Loucy (cell line): ENCODE measurements around the gene INHBB.

Experiments
- H2AFZ ChIP-seq: fragments of 200-600 bp; sonication (generic); 2 replicates; pipeline ENCODE4 v1.6.0; 2016; ENCODE audit warnings: antibody characterized with exemption, mild to moderate bottlenecking, low read length, moderate library complexity
- H3F3A ChIP-seq: fragments of 200-600 bp; 2 replicates; pipeline ENCODE4 v1.6.0; 2016; ENCODE audit warnings: antibody characterized with exemption, low read depth, mild to moderate bottlenecking
- H3K27me3 ChIP-seq: fragments of 200-600 bp; sonication (generic); 2 replicates; pipeline ENCODE4 v1.6.1; 2014; ENCODE audit warnings: low read length, mild to moderate bottlenecking; ENCODE audit not compliant: insufficient read depth, poor library complexity, severe bottlenecking
- H3K36me3 ChIP-seq: fragments of 200-600 bp; sonication (generic); 2 replicates; pipeline ENCODE4 v1.6.1; 2016; ENCODE audit warnings: low read length; ENCODE audit not compliant: insufficient read depth
- H3K4me1 ChIP-seq: fragments of 200-600 bp; sonication (generic); 2 replicates; pipeline ENCODE4 v1.5.1; 2014; ENCODE audit warnings: low read length, mild to moderate bottlenecking; ENCODE audit not compliant: insufficient read depth, poor library complexity, severe bottlenecking
- H3K4me2 ChIP-seq: fragments of 200-600 bp; sonication (generic); 2 replicates; pipeline ENCODE4 v1.6.0; 2014; ENCODE audit warnings: antibody characterized with exemption, low read length, low read depth, mild to moderate bottlenecking; ENCODE audit not compliant: poor library complexity, severe bottlenecking
- H3K4me3 ChIP-seq: fragments of 200-600 bp; sonication (generic); 2 replicates; pipeline ENCODE4 v1.5.1; 2014; ENCODE audit warnings: low read length, mild to moderate bottlenecking, mixed read lengths; ENCODE audit not compliant: poor library complexity, severe bottlenecking
- H3K79me2 ChIP-seq: fragments of 200-600 bp; sonication (generic); 2 replicates; pipeline ENCODE4 v1.6.1; 2014; ENCODE audit warnings: low read length; ENCODE audit not compliant: insufficient read depth
- H3K9ac ChIP-seq: fragments of 200-600 bp; sonication (generic); 2 replicates; pipeline ENCODE4 v1.6.0; 2014; ENCODE audit warnings: mild to moderate bottlenecking, low read depth, low read length, moderate library complexity; ENCODE audit not compliant: poor library complexity, severe bottlenecking
- H3K9me2 ChIP-seq: fragments of 200-600 bp; sonication (generic); replicated peaks from 2 replicates; pipeline ENCODE4 v1.6.1; 2016; ENCODE audit warnings: low read depth, low read length, mixed read lengths
- H3K9me3 ChIP-seq: fragments of 200-600 bp; sonication (generic); 2 replicates; pipeline ENCODE4 v1.6.1; 2014; ENCODE audit warnings: mild to moderate bottlenecking, antibody characterized with exemption, low read length, low read depth; ENCODE audit not compliant: insufficient read depth
- H4K20me1 ChIP-seq: fragments of 200-600 bp; sonication (generic); 2 replicates; pipeline ENCODE4 v1.6.0; 2014; ENCODE audit warnings: antibody characterized with exemption, low read length, mild to moderate bottlenecking; ENCODE audit not compliant: insufficient read depth, poor library complexity, severe bottlenecking
- EZH2phosphoT487 ChIP-seq: fragments of 200-600 bp; IDR thresholded peaks from 2 replicates; pipeline ENCODE4 v1.6.1; 2018; ENCODE audit warnings: antibody characterized with exemption, mild to moderate bottlenecking, moderate library complexity, borderline replicate concordance
- TF ChIP-seq, protein P1 (sequence below): fragments of 200-600 bp; sonication (generic); conservative IDR thresholded peaks from 2 replicates; pipeline ENCODE4 v1.5.1; 2014; ENCODE audit warnings: mild to moderate bottlenecking, antibody characterized with exemption, low read length

INHBB gene

DNA sequence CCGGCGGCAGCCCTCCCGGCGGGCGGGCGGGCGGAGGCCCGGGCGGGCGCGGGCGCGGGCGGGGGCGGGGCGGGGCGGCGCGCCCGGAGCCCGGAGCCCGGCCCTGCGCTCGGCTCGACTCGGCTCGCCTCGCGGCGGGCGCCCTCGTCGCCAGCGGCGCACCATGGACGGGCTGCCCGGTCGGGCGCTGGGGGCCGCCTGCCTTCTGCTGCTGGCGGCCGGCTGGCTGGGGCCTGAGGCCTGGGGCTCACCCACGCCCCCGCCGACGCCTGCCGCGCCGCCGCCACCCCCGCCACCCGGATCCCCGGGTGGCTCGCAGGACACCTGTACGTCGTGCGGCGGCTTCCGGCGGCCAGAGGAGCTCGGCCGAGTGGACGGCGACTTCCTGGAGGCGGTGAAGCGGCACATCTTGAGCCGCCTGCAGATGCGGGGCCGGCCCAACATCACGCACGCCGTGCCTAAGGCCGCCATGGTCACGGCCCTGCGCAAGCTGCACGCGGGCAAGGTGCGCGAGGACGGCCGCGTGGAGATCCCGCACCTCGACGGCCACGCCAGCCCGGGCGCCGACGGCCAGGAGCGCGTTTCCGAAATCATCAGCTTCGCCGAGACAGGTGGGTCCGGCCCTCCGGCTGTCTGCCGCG is at the start of gene INHBB:
INHBB (plus strand) TSS at position 111 of the 641 bp plus-strand sequence; CDS start at position 164, 53 bp downstream.
- peaks cover 13% of the 10 kb centered on the region for H3K27me3 ChIP-seq
- H2AFZ ChIP-seq: no peak within 1 kb of the TSS; the same call in 1 of the 2 replicates
- H3K4me3 ChIP-seq: peak within 1 kb of the TSS; percentile 33
- H3K9me2 ChIP-seq: no peaks in the 10 kb centered on the region
- no peaks in the 10 kb centered on the region for H3F3A ChIP-seq
- H3K79me2 ChIP-seq: no peaks in the 10 kb centered on the region
- TF ChIP-seq, protein P1, sequence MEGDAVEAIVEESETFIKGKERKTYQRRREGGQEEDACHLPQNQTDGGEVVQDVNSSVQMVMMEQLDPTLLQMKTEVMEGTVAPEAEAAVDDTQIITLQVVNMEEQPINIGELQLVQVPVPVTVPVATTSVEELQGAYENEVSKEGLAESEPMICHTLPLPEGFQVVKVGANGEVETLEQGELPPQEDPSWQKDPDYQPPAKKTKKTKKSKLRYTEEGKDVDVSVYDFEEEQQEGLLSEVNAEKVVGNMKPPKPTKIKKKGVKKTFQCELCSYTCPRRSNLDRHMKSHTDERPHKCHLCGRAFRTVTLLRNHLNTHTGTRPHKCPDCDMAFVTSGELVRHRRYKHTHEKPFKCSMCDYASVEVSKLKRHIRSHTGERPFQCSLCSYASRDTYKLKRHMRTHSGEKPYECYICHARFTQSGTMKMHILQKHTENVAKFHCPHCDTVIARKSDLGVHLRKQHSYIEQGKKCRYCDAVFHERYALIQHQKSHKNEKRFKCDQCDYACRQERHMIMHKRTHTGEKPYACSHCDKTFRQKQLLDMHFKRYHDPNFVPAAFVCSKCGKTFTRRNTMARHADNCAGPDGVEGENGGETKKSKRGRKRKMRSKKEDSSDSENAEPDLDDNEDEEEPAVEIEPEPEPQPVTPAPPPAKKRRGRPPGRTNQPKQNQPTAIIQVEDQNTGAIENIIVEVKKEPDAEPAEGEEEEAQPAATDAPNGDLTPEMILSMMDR: no peak
- TF ChIP-seq EZH2phosphoT487: no peak
- H3K9me3 ChIP-seq: no peaks in the 10 kb centered on the region
- H3K36me3 ChIP-seq: no peaks in the 10 kb centered on the region
- peak within 1 kb of the TSS; percentile 54 for H3K4me2 ChIP-seq
- H3K9ac ChIP-seq: no peak within 1 kb of the TSS
- H4K20me1 ChIP-seq: no peaks in the 10 kb centered on the region
- no peaks in the 10 kb centered on the region for H3K4me1 ChIP-seq

DNA sequence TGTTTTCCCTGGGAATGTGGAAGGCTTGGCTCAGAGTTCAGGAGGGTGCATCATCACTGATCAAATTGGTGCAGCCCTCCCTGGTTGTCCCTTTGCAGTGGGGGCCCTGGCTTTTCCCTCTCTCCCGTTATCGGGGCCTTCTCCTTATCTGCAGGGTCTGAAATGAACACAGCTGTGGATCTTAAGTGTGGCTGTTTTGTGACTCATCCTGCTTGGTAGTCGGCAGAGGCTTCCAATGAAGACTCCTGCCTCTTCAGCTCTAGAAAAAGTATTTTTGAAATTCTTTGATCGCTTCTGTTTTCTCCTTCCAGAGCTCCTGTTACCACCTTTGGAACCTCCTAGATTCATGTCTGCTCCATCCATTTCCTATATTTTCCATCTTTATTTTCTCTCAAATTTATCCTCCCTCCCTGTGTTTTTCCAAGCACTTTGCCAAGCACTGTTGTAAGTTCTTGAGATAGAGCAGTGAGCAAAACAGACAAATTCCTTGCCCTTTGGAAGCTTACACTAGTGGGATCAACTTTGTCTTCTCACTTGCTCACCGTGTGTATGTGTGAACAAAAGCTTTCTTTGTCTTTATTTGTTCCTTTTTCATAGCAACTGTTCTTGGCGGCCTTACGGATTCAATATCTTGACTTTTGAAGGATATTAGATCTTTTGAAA is 47.6 kb upstream of the INHBB start:
- Histone ChIP-seq H3K27me3 (no peaks in the 10 kb centered on the region), H4K20me1 (no peaks in the 10 kb centered on the region), H3K9me3 (no peaks in the 10 kb centered on the region), H3K9ac (no peak overlapping the region), H2AFZ (no peak overlapping the region), H3K9me2 (no peaks in the 10 kb centered on the region), H3K4me2 (no peak overlapping the region), H3K79me2 (no peaks in the 10 kb centered on the region), H3K4me1 (no peaks in the 10 kb centered on the region), H3K4me3 (no peak overlapping the region), H3F3A (no peaks in the 10 kb centered on the region), H3K36me3 (peaks cover 24% of the 10 kb centered on the region)
- TF ChIP-seq EZH2phosphoT487: no peak
- TF ChIP-seq, protein P1: no peak

DNA sequence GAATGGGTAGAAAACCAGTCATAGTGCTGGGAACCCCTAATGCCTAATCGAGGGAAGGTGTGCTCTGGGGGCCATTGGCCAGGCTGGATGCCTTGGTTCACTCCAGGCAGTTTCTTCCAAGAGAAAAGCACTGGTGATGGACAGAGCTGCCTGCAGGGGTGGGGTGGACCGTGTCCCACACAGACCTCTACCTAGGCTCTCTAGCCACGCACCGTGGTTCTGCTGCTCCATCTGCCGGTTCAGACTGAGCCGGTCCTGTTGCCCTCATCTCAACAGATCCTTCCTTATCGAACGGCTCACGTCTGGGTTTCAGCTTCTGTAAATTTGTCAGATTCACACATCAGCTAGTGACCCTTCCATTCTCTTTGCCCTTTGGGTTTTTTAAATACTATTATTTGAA is 46.9 kb upstream of the INHBB start:
- Histone ChIP-seq H4K20me1 (no peaks in the 10 kb centered on the region), H3K9ac (no peak overlapping the region), H3K79me2 (no peaks in the 10 kb centered on the region), H3K9me2 (no peaks in the 10 kb centered on the region), H3K4me3 (no peak overlapping the region), H3K27me3 (no peaks in the 10 kb centered on the region), H3K36me3 (peaks cover 17% of the 10 kb centered on the region), H3K4me1 (no peaks in the 10 kb centered on the region), H3K4me2 (no peak overlapping the region), H3K9me3 (no peaks in the 10 kb centered on the region), H3F3A (no peaks in the 10 kb centered on the region), H2AFZ (no peak overlapping the region)
- TF ChIP-seq EZH2phosphoT487: no peak
- TF ChIP-seq, protein P1: no peak
